Stimulated activated CD8-positive, alpha-beta memory T cell treated with anti-CD3 and anti-CD28 coated beads, Interleukin-4, amount 100 ng/mL, for 24 hours (primary cell): ENCODE measurements around the gene REC114.
"Not testable (repeated sequence)": the region's sequence is repeated elsewhere in the genome, so short reads cannot be mapped to it uniquely, and the experiment has no call there.

ENCODE experiments used
- DNase-seq: peaks from one replicate; pipeline ENCODE4 v3.0.0-alpha.2; 2020; ENCODE audit warnings: low read depth

Gene REC114

DNA sequence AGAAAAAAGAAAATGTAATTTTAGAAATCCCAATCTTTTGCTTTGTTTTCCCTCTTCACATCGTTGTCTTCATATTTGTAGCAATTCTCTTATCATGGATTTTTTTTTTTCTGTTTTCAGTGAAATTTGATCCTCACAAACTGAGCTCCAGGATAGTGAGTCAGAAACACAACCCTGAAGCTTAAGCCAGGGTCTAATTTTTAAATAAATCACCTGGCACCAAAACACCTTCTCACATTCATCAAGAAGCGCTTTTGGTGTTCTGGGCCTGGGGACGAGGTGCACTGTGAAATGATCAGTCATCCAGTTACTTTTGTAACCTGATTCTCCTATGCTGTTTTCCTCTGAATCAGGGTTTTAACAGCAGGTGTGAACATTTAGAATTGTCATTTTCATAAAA lies 87.7 kb downstream of the REC114 start:
- DNase-seq: no peak

GRCh38 chr15:73538123-73538522 lies 95.2 kb downstream of the REC114 start:
- no peak for DNase-seq

DNA sequence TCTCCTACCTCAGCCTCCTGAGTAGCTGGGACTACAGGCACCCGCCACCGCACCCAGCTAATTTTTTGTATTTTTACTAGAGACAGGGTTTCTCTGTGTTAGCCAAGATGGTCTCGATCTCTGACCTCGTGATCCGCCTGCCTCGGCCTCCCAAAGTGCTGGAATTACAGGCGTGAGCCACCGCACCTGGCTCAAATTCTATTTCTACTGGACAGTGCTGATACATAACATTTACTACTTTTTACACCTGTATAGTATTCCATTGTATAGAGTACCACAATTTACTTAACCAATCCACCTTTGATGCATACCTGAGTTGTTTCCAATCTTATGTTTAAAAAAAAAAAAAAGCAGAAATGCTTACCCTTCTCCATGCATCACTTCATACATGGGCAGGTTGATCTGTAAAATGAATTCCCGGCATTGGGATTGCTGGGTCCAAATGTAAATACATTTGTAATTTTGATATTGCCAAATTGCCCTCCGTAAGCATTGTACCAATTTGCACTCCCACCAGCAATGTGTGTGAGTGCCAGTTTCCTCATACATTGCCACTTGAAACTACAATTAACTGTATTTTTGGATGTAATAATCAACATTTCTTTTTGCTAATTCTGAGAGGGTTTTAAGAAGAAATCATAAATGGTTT lies 95.7 kb downstream of the REC114 start:
- no peak for DNase-seq

- no peak for DNase-seq
Measured at GRCh38 chr15:73539212-73540128, 96.5 kb downstream of the REC114 start.

- DNase-seq: no peak
Measured at GRCh38 chr15:73540161-73540560, 97.2 kb downstream of the REC114 start.

DNA sequence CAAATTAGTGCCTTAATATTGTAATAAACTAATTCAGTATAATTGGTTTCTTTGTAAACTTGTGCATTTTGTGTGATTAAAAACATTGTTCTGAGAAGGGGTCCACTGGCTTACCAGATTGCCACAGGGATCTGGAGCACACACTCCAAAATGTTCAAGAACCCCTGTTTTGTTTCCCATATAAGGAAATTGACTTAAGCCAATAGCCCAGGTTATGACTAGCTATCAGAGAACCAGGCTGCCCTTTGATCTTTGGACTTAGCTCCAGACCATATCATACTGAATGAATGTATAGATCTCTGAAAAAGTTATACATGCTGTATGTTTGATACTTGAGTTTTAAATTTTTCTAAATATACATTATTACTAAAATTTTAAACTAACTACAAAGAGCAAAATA lies 98.5 kb downstream of the REC114 start:
- DNase-seq: no peak

GRCh38 chr15:73548925-73549324 lies 106.0 kb downstream of the REC114 start:
- not testable (repeated sequence) for DNase-seq

DNA sequence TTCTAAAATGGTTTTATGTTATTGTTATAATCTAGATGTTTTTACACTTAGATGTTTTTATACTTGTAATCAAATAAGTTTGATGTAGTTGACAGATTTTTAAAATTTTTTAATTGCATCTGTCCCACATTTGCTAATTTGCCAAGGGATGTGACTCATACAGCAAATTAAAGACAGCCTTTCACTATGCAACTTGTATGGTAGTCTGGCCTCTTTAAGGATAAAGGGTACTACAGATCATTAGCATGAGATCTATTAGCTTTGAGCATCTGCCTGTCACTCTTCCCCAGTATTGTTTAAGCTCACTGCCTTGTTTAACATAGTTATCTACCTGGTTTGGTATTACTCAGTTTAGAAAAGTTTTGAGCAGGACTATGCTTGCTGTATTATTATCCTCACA lies 107.2 kb downstream of the REC114 start:
- DNase-seq: no peak

DNA sequence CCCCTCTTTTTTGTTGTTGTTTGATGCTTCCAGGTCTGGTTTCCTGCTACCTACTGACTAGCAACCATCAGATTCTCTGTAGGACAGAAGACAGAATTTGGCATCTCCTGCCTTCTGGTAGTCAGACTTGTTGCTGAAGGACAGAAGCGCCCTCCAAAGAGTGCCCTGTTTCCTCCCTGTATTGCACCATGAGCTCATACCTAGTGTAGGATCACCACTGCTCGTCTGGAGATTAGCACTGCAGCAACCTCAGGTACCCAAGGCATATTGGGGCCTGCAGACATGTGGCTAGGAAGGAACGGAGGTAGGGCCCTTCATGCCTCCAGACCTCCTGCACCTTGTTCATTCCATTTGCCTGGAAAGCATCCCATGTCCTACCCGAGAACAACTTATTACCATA lies 112.1 kb downstream of the REC114 start:
- DNase-seq: no peak

DNA sequence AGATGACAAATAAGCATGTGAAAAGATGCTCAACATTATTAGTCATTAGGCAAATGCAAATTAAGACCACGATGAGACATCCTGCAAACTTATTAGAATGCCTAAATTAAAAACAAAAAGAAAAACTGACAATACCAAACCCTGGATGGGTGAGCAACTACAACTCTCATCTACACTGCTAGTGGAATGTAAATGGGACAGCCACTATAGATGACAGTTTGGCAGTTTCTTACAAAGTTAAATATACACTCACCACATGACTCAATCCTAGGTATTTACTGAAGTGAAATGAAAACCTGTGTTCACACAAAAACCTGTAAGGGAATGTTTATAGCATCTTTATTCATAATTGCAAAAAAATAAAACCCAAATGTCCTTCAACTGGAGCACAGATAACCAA lies 115.6 kb downstream of the REC114 start:
- DNase-seq: no peak

- no peak for DNase-seq
Measured at GRCh38 chr15:73560501-73561117, 117.6 kb downstream of the REC114 start.

DNA sequence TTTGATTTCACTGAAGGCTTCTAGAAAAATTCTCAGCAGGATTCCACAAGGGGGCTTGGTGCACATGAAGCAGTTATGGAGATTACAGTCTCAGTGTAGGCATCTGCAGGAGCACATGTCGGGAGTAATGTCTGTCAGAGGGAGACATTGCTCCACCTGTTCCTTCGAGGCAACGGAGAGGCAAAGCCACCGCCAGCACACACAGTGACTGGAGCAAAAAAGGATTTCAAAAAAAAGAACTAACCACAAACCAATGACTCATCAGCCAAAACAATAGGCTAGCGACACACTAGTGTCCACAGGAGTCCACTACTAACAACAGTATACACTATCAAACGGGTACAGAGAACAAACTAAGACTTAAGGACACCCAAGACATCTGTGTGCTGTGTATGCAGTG lies 121.3 kb downstream of the REC114 start:
- no peak for DNase-seq

DNA sequence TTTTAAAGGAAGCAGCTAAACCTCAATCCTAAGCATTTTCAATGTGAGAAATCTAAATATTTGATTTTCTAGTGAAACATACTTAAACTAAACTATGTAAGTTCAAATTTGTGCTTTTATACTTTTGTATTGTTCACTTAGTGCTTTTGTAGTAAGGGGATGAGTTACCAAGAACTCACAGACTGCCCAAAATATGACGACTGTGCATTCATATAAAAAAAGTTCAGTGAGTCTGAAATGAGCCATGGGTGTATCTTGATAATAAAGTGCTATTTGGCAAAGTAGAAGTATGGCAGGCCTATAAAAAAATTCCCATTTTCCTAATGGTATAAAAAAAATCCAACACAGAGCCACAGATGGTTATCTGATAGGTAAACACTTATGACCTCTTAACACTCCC lies 124.1 kb downstream of the REC114 start:
- DNase-seq: no peak

GRCh38 chr15:73568564-73569280 lies 125.8 kb downstream of the REC114 start:
- DNase-seq: no peak

DNA sequence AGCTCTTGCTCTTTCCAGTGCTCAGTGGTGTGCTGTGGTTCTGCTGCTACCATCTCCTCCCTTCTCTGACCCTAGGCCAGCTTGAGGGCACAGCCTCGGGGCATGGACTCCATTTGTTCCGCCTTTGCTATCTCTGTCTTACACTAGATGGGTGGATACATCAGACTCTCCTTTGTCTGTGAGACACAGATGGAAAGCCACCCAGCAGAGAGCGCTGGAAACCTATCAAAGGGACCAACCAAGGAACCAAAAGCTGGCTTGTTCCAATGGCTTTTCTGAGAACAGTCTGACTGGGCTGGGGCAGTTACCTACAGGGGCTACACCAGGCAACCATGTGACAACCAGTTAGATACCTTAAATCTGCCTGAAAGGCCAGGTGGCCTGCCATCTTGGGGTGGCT lies 126.4 kb downstream of the REC114 start:
- DNase-seq: no peak

GRCh38 chr15:73570355-73571032 lies 127.5 kb downstream of the REC114 start:
- DNase-seq: no peak

DNA sequence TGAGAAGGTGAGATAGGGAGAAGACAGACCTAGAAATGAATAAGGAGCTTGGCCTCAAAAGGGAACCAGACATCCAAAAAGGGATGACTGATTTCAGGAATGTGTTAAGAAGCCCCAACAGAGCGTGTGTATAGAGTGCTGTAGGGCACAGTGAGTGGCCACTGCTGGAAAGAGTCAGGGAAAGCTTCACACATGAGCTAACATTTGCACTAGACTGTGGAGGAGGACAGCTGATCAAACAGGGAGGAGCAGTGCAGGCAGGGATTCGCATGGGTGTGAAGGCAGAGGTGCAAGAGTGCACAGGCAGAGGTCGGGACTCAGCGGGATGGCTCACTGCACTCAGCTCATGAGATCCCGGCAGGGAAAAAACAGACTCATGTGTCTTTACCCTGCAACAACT lies 128.4 kb downstream of the REC114 start:
- DNase-seq: no peak

DNA sequence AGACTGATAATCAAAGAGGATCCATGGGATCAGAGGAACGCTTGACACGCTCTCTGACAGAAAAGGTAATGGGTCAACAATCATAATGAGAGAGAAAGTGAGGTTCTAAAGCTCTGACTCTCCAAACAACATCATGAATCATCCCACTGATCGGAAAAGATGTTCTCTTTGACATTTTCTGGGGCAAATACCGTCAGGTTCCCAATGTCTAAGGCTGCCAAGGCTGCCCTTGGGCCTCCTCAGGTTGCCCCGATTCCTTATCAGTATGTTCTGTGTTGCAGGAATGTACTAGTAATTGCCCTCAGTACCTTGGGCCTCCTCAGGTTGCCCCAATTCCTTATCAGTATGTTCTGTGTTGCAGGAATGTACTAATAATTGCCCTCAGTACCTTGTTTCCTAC lies 129.3 kb downstream of the REC114 start:
- DNase-seq: no peak

DNA sequence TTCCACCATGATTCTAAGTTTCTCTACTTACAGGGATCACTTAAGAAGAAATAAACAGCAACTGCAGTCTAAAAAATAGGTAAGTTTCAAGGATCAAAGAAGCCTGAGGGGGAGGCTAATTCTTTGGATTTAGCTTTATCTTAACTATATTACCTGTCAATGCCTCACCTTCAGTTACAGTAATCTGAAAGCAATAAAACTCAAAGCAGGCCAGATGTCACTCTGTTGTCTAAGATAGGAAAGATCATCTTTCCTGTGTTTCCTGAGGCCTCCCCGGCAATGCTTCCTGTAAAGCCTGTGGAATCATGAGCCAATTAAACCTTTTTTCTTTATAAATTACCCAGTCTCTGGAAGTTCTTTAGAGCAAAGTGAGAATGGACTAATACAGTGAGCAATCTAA lies 130.1 kb downstream of the REC114 start:
- DNase-seq: no peak

DNA sequence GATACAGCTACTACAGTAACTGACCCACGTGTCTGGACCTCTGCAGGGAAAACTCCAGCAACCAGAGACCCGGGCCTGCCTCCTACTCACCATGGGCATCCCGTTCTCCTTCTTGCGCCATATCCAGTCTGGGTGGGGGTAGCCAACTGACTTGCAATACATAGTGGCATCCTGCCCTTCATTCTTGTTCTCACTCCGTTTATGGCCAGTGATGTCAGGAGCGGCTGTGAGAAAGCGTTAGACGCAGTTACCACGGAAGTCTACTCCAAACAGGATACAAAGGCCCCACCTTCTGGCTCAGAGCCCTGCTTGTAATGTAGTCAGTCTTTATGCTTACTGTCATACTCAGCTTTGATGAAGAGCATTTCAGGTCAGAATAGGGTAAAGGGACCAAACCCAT lies 130.6 kb downstream of the REC114 start:
- no peak for DNase-seq

- DNase-seq: no peak
Measured at GRCh38 chr15:73575636-73576247, 132.8 kb downstream of the REC114 start.
